Raji (cell line): ENCODE measurements around the gene CGNL1.

Source experiments
- POLR2A ChIP-seq: IDR thresholded peaks from 2 replicates; pipeline ENCODE4 v1.6.1; 2011; ENCODE audit warnings: low read depth, low read length, control low read depth; ENCODE audit not compliant: insufficient read depth

Gene CGNL1

GRCh38 chr15:57554812-57555179 lies 178.5 kb downstream of the CGNL1 start:
- TF ChIP-seq POLR2A: no peak

GRCh38 chr15:57555270-57555669 lies 179.0 kb downstream of the CGNL1 start:
- TF ChIP-seq POLR2A: no peak

GRCh38 chr15:57556040-57556439 lies 179.7 kb downstream of the CGNL1 start:
- TF ChIP-seq POLR2A: no peak

GRCh38 chr15:57557267-57557666 lies 181.0 kb downstream of the CGNL1 start:
- no peak for TF ChIP-seq POLR2A

GRCh38 chr15:57557810-57558209 lies 181.5 kb downstream of the CGNL1 start:
- TF ChIP-seq POLR2A: no peak

- TF ChIP-seq POLR2A: no peak
Measured at GRCh38 chr15:57559875-57560274, 183.6 kb downstream of the CGNL1 start.

GRCh38 chr15:57561041-57561711 lies 184.9 kb downstream of the CGNL1 start:
- no peak for TF ChIP-seq POLR2A

- TF ChIP-seq POLR2A: no peak
Measured at GRCh38 chr15:57562196-57562769, 186.0 kb downstream of the CGNL1 start.

GRCh38 chr15:57563416-57563815 lies 187.1 kb downstream of the CGNL1 start:
- TF ChIP-seq POLR2A: no peak

- no peak for TF ChIP-seq POLR2A
Measured at GRCh38 chr15:57565311-57565710, 189.0 kb downstream of the CGNL1 start.

- TF ChIP-seq POLR2A: no peak
Measured at GRCh38 chr15:57566834-57567233, 190.5 kb downstream of the CGNL1 start.

GRCh38 chr15:57567891-57568290 lies 191.6 kb downstream of the CGNL1 start:
- no peak for TF ChIP-seq POLR2A

- TF ChIP-seq POLR2A: no peak
Measured at GRCh38 chr15:57568299-57568698, 192.0 kb downstream of the CGNL1 start.

- no peak for TF ChIP-seq POLR2A
Measured at GRCh38 chr15:57570340-57570739, 194.0 kb downstream of the CGNL1 start.

GRCh38 chr15:57570994-57571393 lies 194.7 kb downstream of the CGNL1 start:
- no peak for TF ChIP-seq POLR2A

- no peak for TF ChIP-seq POLR2A
Measured at GRCh38 chr15:57571725-57572124, 195.4 kb downstream of the CGNL1 start.

- no peak for TF ChIP-seq POLR2A
Measured at GRCh38 chr15:57572468-57572867, 196.2 kb downstream of the CGNL1 start.
